ENCODE results near the gene FHIP1A.

The FHIP1A gene

GRCh38 chr4:151417766-151418376, 8.9 kb downstream of the FHIP1A start:
- in situ Hi-C loops (cut with HindIII; ENCODE audit: low sequenced_read_pairs), result no loop called here

- in situ Hi-C loops (cut with HindIII; ENCODE audit: low sequenced_read_pairs), result no loop called here
These were observed 9.4 kb downstream of the FHIP1A start for GRCh38 chr4:151418385-151418784.

- in situ Hi-C loops (cut with HindIII; ENCODE audit: low sequenced_read_pairs), result no loop called here
These were observed 9.9 kb downstream of the FHIP1A start for GRCh38 chr4:151418856-151419255.

DNA sequence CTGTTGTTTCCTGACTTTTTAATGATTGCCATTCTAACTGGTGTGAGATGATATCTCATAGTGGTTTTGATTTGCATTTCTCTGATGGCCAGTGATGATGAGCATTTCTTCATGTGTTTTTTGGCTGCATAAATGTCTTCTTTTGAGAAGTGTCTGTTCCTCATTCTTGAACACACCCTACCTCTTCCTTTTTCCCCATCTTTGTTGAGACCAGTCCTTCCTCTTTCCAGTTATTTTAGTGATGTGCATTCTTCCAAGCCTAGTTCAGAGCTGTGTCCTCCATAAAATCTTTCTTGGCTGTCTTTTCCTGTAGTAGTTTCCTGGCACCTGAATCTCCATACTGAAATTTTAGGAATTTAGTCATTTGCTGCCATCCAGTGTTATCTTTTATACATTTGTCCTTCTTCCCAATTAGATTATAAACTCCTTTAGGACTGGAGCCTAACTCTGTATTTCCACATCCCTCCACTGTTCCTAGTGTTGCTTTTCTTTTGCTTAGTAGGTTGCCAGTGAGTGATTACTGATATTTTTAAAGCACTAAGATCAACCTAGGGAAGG, 11.4 kb downstream of the FHIP1A start:
- in situ Hi-C loops (cut with HindIII; ENCODE audit: low sequenced_read_pairs), result no loop called here

DNA sequence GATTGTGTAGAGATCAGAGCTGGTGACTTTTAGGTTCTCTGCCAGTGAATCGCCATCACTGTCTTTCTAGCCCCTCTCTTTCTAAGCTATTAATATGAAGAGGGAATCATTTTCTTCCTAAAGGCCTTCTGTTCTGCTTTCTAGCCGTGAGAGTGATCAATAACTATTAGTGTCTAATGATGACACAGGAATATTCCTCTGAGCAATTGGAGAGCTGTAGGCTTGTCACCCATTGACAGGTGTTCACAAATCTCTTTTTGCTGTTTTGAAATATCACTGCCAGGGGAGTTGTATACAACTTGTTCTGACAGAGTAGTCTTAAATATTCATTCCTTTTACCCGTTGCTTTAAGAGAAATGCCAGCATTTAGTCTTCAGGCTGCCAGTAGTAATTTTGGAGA, 13.9 kb downstream of the FHIP1A start:
- in situ Hi-C loops (cut with HindIII; ENCODE audit: low sequenced_read_pairs), result no loop called here

GRCh38 chr4:151426513-151426912, 17.5 kb downstream of the FHIP1A start:
- in situ Hi-C loops (cut with HindIII; ENCODE audit: low sequenced_read_pairs), result no loop called here

GRCh38 chr4:151427266-151427665, 18.3 kb downstream of the FHIP1A start:
- in situ Hi-C loops (cut with HindIII; ENCODE audit: low sequenced_read_pairs), result no loop called here

DNA sequence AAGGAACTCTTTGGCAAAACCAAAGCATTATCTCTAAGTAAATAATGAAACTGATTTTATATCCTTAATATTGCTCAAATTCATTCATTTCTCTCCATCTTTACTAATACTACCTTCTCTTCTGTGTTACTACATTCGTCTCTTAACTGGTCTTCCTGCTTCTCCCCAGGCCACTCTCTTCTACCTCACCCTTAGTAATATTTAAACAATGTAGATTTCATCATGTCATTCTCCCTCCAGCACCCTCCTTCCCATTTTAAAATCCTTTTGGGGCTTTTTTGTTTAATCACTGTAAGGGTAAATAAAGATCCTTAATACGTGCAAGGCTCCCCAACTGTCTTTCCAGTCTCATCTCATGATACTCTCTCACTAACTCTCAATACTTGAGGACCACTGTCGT, 19.4 kb downstream of the FHIP1A start:
- in situ Hi-C loops (cut with HindIII; ENCODE audit: low sequenced_read_pairs), result no loop called here

- in situ Hi-C loops (cut with HindIII; ENCODE audit: low sequenced_read_pairs), result no loop called here
These were observed 21.1 kb downstream of the FHIP1A start for GRCh38 chr4:151429957-151430570.

GRCh38 chr4:151430740-151431457, 21.9 kb downstream of the FHIP1A start:
- in situ Hi-C loops (cut with HindIII; ENCODE audit: low sequenced_read_pairs), result no loop called here

DNA sequence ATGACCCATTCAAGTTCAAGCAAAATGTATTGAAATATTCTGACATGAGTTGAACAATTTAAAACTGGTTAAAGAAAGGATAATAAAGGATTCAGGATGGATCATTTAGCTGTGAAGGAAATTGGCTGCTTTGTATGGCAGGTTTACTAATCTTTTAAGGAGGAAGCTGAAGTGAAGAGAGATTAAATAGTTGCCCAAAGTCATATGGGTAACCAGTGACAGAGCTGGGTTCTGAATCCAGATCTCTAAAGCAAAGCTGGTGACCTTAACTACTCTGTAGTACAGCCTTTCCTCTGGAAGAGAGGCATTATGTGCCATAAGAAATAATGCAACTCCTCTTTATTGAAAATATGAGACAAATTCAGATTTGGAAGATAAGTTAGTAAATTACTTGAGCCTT, 22.8 kb downstream of the FHIP1A start:
- in situ Hi-C loops (cut with HindIII; ENCODE audit: low sequenced_read_pairs), result no loop called here

- in situ Hi-C loops (cut with HindIII; ENCODE audit: low sequenced_read_pairs), result no loop called here
These were observed 23.7 kb downstream of the FHIP1A start for GRCh38 chr4:151432654-151433053.

DNA sequence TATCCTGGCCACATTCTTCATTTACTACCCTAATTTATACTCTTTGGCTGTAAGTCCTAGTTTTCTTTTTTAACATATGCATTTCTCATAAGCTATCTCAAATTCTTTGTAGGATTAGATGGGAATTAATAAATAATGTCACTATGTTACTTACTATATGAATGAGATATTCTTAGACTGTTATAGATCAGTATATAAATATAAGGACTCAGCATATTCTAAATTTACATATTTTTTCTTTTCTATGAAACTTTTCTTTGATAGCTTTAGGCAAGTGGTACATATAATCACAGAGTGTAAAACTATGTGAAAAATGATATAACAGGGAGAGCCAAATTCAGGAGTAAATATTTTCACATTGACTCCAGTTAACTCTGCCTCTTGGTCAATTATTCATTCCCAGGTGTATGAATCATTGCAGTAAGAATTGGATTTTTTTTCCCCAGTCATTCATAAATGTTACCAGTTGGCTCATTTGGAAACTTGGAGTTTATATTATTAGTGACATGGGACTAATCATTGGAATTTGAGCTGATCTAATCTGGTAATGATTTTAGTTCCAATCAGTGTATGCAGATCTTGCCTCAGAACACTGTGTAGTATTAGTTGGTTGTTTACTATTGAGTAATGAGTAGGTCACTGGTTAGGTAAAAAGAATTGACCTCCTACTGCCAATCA, 25.3 kb downstream of the FHIP1A start:
- in situ Hi-C loops (cut with HindIII; ENCODE audit: low sequenced_read_pairs), result no loop called here

DNA sequence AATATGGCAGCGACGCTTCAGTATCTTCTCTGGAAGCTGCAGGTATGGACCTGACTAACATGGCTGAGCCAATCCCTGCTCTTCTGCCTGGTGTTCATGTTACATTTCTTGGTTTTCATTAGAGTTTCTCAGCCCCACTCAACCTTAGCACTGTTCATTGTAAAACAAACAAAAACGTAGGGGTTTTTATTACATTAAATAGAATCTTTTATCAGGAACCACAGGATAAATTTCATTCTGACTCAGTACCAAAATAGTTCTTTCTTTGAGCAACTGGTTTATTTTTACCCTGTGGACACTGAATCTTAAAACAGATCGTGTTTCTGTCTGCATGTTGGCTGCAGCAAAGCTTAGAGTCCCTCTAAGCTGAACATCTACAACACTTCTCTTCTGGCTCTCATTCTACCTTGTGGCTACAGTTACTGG, 27.1 kb downstream of the FHIP1A start:
- in situ Hi-C loops (cut with HindIII; ENCODE audit: low sequenced_read_pairs), result no loop called here

DNA sequence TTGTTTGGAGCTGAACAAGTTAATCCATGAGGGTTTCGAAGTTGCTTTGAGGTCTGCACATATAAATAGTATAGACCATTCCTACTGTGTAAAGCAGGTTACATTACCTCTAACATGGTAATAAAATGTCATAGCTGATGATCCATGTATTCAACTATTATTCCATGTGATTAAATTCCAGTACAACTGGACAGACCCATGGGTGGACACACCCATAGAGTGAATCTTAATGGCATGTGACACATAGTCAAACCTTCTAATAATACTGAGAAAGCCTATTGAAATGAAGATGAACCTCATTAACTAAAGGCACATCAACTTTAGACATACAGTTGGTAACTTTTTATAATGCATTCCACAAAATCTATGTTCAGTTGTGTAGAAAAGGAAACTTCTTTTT, 28.5 kb downstream of the FHIP1A start:
- in situ Hi-C loops (cut with HindIII; ENCODE audit: low sequenced_read_pairs), result no loop called here

DNA sequence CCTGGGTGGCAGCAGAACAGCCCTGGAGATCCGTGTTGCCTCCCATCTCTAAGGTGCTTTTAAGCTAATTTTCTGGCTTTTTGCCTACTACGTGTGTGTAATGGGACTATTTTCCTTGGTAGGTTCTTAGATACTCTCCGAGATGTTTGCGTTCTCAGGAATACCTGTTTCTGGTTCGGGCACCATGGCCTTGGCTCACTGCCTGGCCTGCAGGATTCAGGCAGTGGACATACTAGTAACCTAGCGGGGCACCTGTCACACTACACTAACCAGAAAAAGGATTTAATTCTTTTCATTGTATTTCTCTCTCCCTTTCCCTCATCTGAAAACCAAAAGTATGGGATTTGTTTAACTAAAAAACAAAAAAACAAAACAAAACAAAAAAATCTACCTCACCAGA, 29.2 kb downstream of the FHIP1A start:
- in situ Hi-C loops (cut with HindIII; ENCODE audit: low sequenced_read_pairs), result no loop called here

DNA sequence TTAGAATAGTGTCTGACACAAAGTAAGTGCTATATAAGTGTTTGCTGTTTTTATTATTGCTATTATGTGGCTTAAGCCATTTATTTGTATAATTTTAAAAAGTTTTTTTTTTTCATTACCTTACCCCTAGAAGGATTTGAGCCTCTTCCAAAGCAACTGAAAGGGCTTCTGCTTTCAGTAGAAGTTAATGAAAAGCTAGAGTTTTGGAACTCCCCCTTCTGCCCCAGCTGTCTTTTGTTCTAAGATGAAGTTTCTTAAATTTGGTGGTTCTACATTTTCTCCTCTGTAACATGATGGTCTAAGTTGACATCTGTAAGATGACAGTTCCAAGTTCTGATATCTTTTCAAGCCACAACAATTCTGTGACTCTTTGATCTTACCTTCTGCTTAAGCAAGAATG, 30.3 kb downstream of the FHIP1A start:
- in situ Hi-C loops (cut with HindIII; ENCODE audit: low sequenced_read_pairs), result no loop called here

DNA sequence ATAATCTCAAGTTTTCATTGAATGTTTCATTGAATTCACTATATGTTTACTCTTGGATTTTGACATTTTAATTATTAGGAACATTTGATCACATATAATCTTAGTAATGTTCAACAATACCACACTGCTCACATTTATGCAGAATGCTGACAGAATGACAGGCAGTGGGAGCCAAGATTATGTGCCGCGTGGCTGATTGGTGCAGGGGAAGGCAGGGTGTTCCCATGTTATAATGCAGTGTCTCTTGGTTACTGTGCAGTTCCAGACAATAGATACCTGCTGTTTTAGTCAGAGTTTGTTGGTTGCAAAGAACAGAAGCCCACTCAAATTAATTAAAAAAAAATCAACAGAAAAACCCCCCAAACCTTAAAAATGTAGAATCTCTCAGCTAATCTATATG, 33.0 kb downstream of the FHIP1A start:
- in situ Hi-C loops (cut with HindIII; ENCODE audit: low sequenced_read_pairs), result no loop called here

DNA sequence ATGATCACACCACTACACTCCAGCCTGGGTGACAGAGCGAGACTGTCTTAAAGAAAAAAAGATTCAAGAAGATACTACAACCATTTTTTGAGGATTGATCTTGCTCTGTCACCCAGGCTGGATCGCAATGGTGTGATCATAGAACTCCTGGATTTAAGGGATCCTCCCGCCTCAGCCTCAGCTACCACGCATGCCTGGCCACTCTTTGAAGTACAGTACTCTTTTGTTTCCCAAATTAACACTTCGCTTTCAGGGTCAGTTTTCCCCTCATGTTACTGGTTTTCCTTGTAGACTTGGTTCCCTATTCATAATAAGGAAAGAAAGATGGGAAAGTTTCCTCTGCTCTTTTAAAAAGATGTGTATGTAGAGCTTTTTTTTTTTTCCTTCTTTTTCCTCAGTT, 34.3 kb downstream of the FHIP1A start:
- in situ Hi-C loops (cut with HindIII; ENCODE audit: low sequenced_read_pairs), result no loop called here

GRCh38 chr4:151443752-151444151, 34.8 kb downstream of the FHIP1A start:
- in situ Hi-C loops (cut with HindIII; ENCODE audit: low sequenced_read_pairs), result no loop called here

DNA sequence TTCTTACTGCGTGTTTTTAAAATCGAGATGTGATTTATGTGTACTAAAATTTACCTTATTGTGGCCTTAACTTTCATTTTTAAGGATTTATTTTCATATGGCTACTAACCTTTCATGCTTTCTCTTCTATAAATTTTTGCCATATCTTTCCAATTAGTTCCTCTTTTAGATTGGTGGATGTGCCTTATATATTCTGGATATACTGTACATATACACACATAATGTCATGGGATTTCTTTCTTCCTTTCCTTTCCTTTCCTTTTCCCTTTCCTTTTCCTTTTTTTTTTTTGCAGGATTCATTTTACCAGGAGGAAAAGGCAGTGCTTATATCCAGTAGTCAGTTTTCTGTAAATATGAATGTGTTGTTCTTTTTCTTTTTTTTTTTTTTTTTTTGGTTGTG, 37.2 kb downstream of the FHIP1A start:
- in situ Hi-C loops (cut with HindIII; ENCODE audit: low sequenced_read_pairs), result no loop called here
